Activated CD4-positive, alpha-beta memory T cell treated with anti-CD3 and anti-CD28 coated beads for 36 hours (primary cell): ENCODE data around the gene KLK12. TPM values are rescaled to one million over a fixed set of nuclear protein-coding genes. Genes with fewer than 3 reads are reported as not detected.

Experiments
- CTCF ChIA-PET: fragments of 350-600 bp; sonication (Branson Sonifier 250); formaldehyde crosslinking; loops from one replicate; lab custom pipeline; 2021; ENCODE audit warnings: antibody characterized with exemption, inconsistent platforms; lab: Charles Lee
- POLR2A ChIA-PET: fragments of 350-600 bp; sonication (Branson Sonifier 250); formaldehyde crosslinking; loops from one replicate; lab custom pipeline; 2021; ENCODE audit warnings: antibody characterized with exemption; lab: Charles Lee
- DNase-seq: peaks from one replicate; pipeline ENCODE4 v3.0.0-alpha.2; 2020
- H3K27ac Mint-ChIP-seq: one replicate; pipeline ENCODE4 v1.8.0; 2021; ENCODE audit warnings: mixed read lengths
- H3K27me3 Mint-ChIP-seq: one replicate; pipeline ENCODE4 v1.8.0; 2021; ENCODE audit warnings: mixed read lengths
- H3K36me3 Mint-ChIP-seq: one replicate; pipeline ENCODE4 v1.8.0; 2021; ENCODE audit warnings: mixed read lengths
- H3K4me1 Mint-ChIP-seq: one replicate; pipeline ENCODE4 v1.8.0; 2021; ENCODE audit warnings: low read depth, mixed read lengths
- H3K4me3 Mint-ChIP-seq: one replicate; pipeline ENCODE4 v1.8.0; 2021; ENCODE audit warnings: mild to moderate bottlenecking, mixed read lengths
- H3K9me3 Mint-ChIP-seq: one replicate; pipeline ENCODE4 v1.8.0; 2021; ENCODE audit warnings: mixed read lengths
- intact Hi-C: fragments of 100-400 bp; cut with micrococcal nuclease; formaldehyde crosslinking; loops from one replicate; pipeline ENCODE4 v1.15.1; 2023
- total RNA-seq, 2 experiments: library from RNA; stranded (reverse); gene quantifications; one replicate each; pipeline ENCODE4 v1.2.3, GENCODE V29; 2021

The KLK12 gene
- total RNA-seq: not detected

- no peaks in the 10 kb centered on the region for H3K36me3 Mint-ChIP-seq
- DNase-seq: no peak
- no peak within 1 kb of the TSS for H3K27ac Mint-ChIP-seq
- no peak within 1 kb of the TSS for H3K4me3 Mint-ChIP-seq
- POLR2A ChIA-PET: no interaction called here
- CTCF ChIA-PET: no interaction called here
- intact Hi-C loops: no loop called here
- peaks cover 14% of the 10 kb centered on the region for H3K27me3 Mint-ChIP-seq
- no peaks in the 10 kb centered on the region for H3K4me1 Mint-ChIP-seq
- no peaks in the 10 kb centered on the region for H3K9me3 Mint-ChIP-seq
Observed at GRCh38 chr19:51034704-51035103, at the start of gene KLK12. Gene KLK12 (minus strand): TSS chr19:51035002. CDS start chr19:51034621, 381 bp downstream.

- H3K4me1 Mint-ChIP-seq: no peaks in the 10 kb centered on the region
- H3K36me3 Mint-ChIP-seq: peaks cover 1% of the 10 kb centered on the region
- ChIA-PET CTCF (interaction anchor here (0.5 kb wide), 1 partner anchor 146 kb away, joined by 3 read pairs; no protein-coding TSS in a partner anchor), POLR2A (no interaction called here)
- H3K27ac Mint-ChIP-seq: no peak overlapping the region
- DNase-seq: no peak
- intact Hi-C loops: no loop called here
- H3K27me3 Mint-ChIP-seq: peaks cover 6% of the 10 kb centered on the region
- H3K4me3 Mint-ChIP-seq: no peak overlapping the region
- H3K9me3 Mint-ChIP-seq: no peaks in the 10 kb centered on the region
Observed at GRCh38 chr19:51084505-51084904, 49.7 kb upstream of the KLK12 start.

- peaks cover 6% of the 10 kb centered on the region for H3K27me3 Mint-ChIP-seq
- no peak overlapping the region for H3K27ac Mint-ChIP-seq
- peaks cover 1% of the 10 kb centered on the region for H3K36me3 Mint-ChIP-seq
- ChIA-PET POLR2A (no interaction called here), CTCF (no interaction called here)
- H3K9me3 Mint-ChIP-seq: no peaks in the 10 kb centered on the region
- H3K4me1 Mint-ChIP-seq: no peaks in the 10 kb centered on the region
- no peak overlapping the region for H3K4me3 Mint-ChIP-seq
- intact Hi-C loops: no loop called here
- no peak for DNase-seq
Observed at GRCh38 chr19:51083783-51084182, 49.0 kb upstream of the KLK12 start.

GRCh38 chr19:51083181-51083580 is 48.4 kb upstream of the KLK12 start:
- no peak overlapping the region for H3K4me3 Mint-ChIP-seq
- CTCF ChIA-PET: no interaction called here
- intact Hi-C loops: no loop called here
- H3K27me3 Mint-ChIP-seq: peaks cover 6% of the 10 kb centered on the region
- no peak for DNase-seq
- H3K9me3 Mint-ChIP-seq: no peaks in the 10 kb centered on the region
- POLR2A ChIA-PET: no interaction called here
- no peaks in the 10 kb centered on the region for H3K4me1 Mint-ChIP-seq
- no peak overlapping the region for H3K27ac Mint-ChIP-seq
- peaks cover 1% of the 10 kb centered on the region for H3K36me3 Mint-ChIP-seq

GRCh38 chr19:51082611-51083010 is 47.8 kb upstream of the KLK12 start, which contains the start of gene KLK14:
Gene KLK14 (minus strand): TSS chr19:51082887. CDS start chr19:51082614, 273 bp downstream.
- Mint-ChIP-seq H3K27ac (no peak within 1 kb of the TSS), H3K4me3 (no peak within 1 kb of the TSS), H3K4me1 (no peaks in the 10 kb centered on the region), H3K9me3 (no peaks in the 10 kb centered on the region), H3K36me3 (peaks cover 1% of the 10 kb centered on the region), H3K27me3 (peaks cover 6% of the 10 kb centered on the region)
- no peak for DNase-seq
- POLR2A ChIA-PET: no interaction called here
- CTCF ChIA-PET: no interaction called here
- intact Hi-C loops: no loop called here

- no peak for DNase-seq
- H3K27me3 Mint-ChIP-seq: peaks cover 6% of the 10 kb centered on the region
- peaks cover under 1% of the 10 kb centered on the region for H3K36me3 Mint-ChIP-seq
- no peak overlapping the region for H3K27ac Mint-ChIP-seq
- no peaks in the 10 kb centered on the region for H3K9me3 Mint-ChIP-seq
- H3K4me1 Mint-ChIP-seq: no peaks in the 10 kb centered on the region
- H3K4me3 Mint-ChIP-seq: no peak overlapping the region
- intact Hi-C loops: no loop called here
- POLR2A ChIA-PET: no interaction called here
- CTCF ChIA-PET: interaction anchor here (1.3 kb wide), 1 partner anchor 178 kb away, joined by 3 read pairs; no protein-coding TSS in a partner anchor
Observed at GRCh38 chr19:51081476-51081875, 46.7 kb upstream of the KLK12 start.

- Mint-ChIP-seq H3K27me3 (peaks cover 6% of the 10 kb centered on the region), H3K36me3 (no peaks in the 10 kb centered on the region), H3K27ac (no peak overlapping the region), H3K4me3 (no peak overlapping the region), H3K4me1 (no peaks in the 10 kb centered on the region), H3K9me3 (no peaks in the 10 kb centered on the region)
- POLR2A ChIA-PET: no interaction called here
- intact Hi-C loops: no loop called here
- CTCF ChIA-PET: no interaction called here
- no peak for DNase-seq
Observed at GRCh38 chr19:51079481-51080110, 44.8 kb upstream of the KLK12 start.

GRCh38 chr19:51078731-51079130 is 43.9 kb upstream of the KLK12 start:
- intact Hi-C loops: no loop called here
- Mint-ChIP-seq H3K4me1 (no peaks in the 10 kb centered on the region), H3K27me3 (peaks cover 6% of the 10 kb centered on the region), H3K9me3 (peaks cover 6% of the 10 kb centered on the region), H3K27ac (no peak overlapping the region), H3K4me3 (no peak overlapping the region), H3K36me3 (no peaks in the 10 kb centered on the region)
- CTCF ChIA-PET: no interaction called here
- DNase-seq: no peak
- POLR2A ChIA-PET: no interaction called here

GRCh38 chr19:51078104-51078503 is 43.3 kb upstream of the KLK12 start:
- peaks cover 3% of the 10 kb centered on the region for H3K27me3 Mint-ChIP-seq
- H3K4me3 Mint-ChIP-seq: no peak overlapping the region
- H3K27ac Mint-ChIP-seq: no peak overlapping the region
- no peaks in the 10 kb centered on the region for H3K4me1 Mint-ChIP-seq
- intact Hi-C loops: no loop called here
- ChIA-PET CTCF (no interaction called here), POLR2A (no interaction called here)
- H3K9me3 Mint-ChIP-seq: peaks cover 11% of the 10 kb centered on the region
- DNase-seq: no peak
- no peaks in the 10 kb centered on the region for H3K36me3 Mint-ChIP-seq

- Mint-ChIP-seq H3K27me3 (peaks cover 5% of the 10 kb centered on the region), H3K36me3 (no peaks in the 10 kb centered on the region), H3K4me1 (no peaks in the 10 kb centered on the region), H3K9me3 (peaks cover 14% of the 10 kb centered on the region), H3K4me3 (no peak overlapping the region), H3K27ac (no peak overlapping the region)
- intact Hi-C loops: no loop called here
- no peak for DNase-seq
- CTCF ChIA-PET: no interaction called here
- POLR2A ChIA-PET: no interaction called here
Observed at GRCh38 chr19:51076631-51077213, 41.9 kb upstream of the KLK12 start.

GRCh38 chr19:51075998-51076397 is 41.2 kb upstream of the KLK12 start:
- Mint-ChIP-seq H3K36me3 (no peaks in the 10 kb centered on the region), H3K4me1 (no peaks in the 10 kb centered on the region), H3K27ac (no peak overlapping the region), H3K9me3 (peaks cover 14% of the 10 kb centered on the region), H3K4me3 (no peak overlapping the region), H3K27me3 (peaks cover 5% of the 10 kb centered on the region)
- intact Hi-C loops: no loop called here
- no peak for DNase-seq
- CTCF ChIA-PET: interaction anchor here (0.6 to 0.7 kb wide), 2 partner anchors 503 to 687 kb away, joined by 3 read pairs; no protein-coding TSS in a partner anchor
- POLR2A ChIA-PET: no interaction called here

GRCh38 chr19:51071095-51071405 is 36.2 kb upstream of the KLK12 start:
- intact Hi-C loops: no loop called here
- Mint-ChIP-seq H3K27ac (no peak overlapping the region), H3K36me3 (no peaks in the 10 kb centered on the region), H3K27me3 (peaks cover 19% of the 10 kb centered on the region), H3K9me3 (peaks cover 14% of the 10 kb centered on the region), H3K4me3 (no peak overlapping the region), H3K4me1 (no peaks in the 10 kb centered on the region)
- CTCF ChIA-PET: no interaction called here
- no peak for DNase-seq
- POLR2A ChIA-PET: no interaction called here
